ENCODE data around the gene DPYSL5.

GRCh38 chr2:26974352-26974751 lies 126.4 kb downstream of the DPYSL5 start:
- TF ChIP-seq CTCF (IDR thresholded peaks at IDR 0.05): no peak
- no peak for TF ChIP-seq POLR2A (IDR thresholded peaks at IDR 0.05)
